Inflammatory macrophage (primary cell): Measurements from ENCODE around the gene LIMS2.

Source experiments
- DNase-seq, 2 donors: peaks; one replicate each; pipeline ENCODE4 v3.0.0-alpha.2; 2020 to 2022

The LIMS2 gene

DNA sequence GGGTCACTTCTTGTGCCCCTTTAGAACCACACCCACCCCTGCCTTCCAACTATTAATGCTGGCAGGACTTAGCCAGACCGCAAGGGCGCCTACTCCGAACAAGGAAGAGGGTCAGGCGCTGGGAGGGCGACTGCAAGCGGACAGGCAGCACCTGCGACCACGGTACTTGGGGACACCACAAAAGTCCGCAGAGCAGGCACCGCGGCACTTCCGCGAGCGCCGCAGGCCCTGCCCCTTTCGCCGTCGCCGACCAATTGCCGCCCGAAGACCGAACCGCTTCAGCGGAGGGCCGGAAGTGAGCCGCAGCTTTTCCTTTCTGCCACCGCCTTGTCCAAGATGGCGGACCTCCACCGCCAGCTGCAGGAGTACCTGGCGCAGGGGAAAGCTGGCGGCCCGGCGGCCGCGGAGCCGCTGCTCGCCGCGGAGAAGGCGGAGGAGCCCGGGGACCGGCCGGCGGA, 25.9 kb upstream of the LIMS2 start, which contains the start of gene SFT2D3:
SFT2D3 (plus strand) TSS at position 305 of the 458 bp plus-strand sequence; CDS start at position 337, 32 bp downstream.
- DNase-seq = peak; percentile 92 to 95

GRCh38 chr2:127700527-127701192, 25.3 kb upstream of the LIMS2 start:
- peak; percentile 94 to 98 for DNase-seq

GRCh38 chr2:127698553-127699355, 23.4 kb upstream of the LIMS2 start:
- DNase-seq = no peak

- no peak for DNase-seq
These were observed 22.3 kb upstream of the LIMS2 start for GRCh38 chr2:127697482-127698180.

DNA sequence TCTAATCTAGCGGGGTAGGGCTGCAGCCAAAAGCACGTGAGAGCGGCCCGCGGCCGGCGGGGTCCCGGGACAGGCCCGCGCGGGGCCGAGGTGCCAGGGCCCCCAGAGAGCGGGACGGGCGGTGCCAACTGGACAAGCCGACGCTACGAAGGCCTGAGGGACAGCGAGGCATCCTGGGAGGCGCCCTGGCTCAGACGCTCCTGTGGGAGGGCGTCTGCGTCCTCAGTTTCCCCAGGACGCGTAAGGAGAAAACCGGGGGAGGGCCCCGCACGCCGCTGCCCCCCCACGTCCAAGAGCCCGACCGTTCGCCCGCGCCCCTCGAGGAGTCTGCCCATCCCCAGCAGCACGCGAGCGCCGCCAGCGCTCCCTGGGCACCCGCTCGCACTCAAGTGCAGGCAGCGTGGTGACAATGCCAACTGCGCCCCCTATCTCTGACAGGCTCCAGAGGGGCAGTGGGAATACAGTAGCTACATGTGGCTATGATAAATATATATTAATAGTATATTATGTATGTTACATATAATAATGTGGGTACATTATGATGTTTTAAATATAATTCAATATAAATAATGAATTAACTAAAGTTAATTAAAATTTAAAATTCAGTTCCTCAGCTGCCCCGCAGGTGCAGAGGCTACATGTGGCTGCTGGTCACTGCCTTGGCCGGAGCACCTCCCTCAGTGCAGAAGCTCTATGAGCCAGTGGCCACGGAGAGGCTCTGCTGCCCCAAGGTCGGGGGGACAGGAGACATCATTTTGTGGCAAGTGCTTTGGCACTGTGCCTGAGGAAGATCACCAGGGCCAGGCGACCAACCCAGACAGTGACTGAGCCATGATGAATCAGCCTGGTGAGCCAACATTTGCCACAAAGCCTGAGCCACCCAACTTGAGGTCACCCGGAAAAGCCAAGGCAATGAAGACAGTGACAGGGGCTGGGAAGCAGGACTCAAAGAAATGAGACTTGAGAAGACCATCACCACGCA, 20.5 kb upstream of the LIMS2 start:
- peak; percentile 40 to 57 for DNase-seq

GRCh38 chr2:127694986-127695385, 19.7 kb upstream of the LIMS2 start:
- DNase-seq = no peak

- DNase-seq = no peak
These were observed 15.4 kb upstream of the LIMS2 start for GRCh38 chr2:127690696-127691095.

GRCh38 chr2:127688405-127688804, 13.1 kb upstream of the LIMS2 start:
- DNase-seq = no peak

GRCh38 chr2:127685410-127686080, 10.2 kb upstream of the LIMS2 start:
- no peak for DNase-seq

GRCh38 chr2:127683757-127684156, 8.4 kb upstream of the LIMS2 start:
- DNase-seq = no peak

DNA sequence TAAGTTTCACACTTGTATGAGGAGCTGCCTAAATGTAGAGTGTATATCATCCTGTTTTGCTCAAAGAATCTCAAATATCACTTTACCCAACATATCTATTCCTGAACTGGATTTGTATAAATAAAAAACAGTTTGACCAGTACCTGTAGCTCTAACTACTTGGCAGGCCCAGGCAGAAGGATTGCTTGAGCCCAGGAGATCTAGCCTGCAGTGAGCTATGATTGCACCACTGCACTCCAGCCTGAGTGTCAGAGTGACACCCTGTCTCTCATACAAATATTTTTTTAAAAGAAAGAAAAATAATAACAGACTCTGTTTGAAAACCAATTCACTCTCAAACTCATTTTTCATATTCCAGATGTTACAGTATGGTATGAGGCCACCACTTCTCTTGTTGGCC, 7.7 kb upstream of the LIMS2 start:
- no peak for DNase-seq

DNA sequence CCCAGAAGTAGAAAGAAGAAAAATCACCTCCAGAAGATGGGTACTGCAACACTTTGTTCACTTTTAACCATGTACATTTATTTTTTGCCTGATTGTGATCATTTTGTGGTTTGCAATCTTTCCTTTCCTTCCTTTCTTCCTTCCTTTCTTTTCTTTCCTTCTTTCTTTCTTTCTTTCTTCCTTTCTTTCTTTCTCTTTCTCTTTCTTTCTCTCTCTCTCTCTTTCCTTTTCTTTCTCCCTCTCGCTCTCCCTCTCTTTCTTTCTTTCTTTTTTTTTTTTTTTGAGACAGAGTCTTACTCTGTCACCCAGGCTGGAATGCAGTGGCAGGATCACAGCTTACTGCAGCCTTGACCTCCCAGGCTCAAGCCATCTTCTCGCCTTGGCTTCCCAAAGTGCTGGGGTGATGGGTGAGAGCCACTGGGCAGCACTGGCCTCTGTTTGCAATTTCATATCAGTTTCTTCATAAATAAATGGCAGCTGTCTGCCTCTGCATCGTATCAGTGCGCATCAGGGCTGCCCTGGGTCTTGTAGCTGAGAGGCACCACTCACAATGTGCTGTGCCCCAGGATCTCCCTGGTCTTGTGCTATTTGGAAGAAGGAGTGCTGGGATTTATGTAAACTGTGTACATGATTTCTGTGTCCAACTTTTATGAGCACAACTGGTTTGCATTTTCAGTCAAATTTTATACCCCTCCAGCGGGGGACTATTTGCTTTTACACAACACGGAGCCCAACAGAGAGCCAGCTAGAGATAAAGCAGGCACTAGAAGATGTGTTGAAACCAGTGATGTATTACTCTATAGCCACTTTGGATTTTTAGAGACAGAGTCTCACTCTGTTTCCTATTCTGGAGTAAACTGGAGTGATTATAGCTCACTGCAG, 6.9 kb upstream of the LIMS2 start:
- no peak for DNase-seq

DNA sequence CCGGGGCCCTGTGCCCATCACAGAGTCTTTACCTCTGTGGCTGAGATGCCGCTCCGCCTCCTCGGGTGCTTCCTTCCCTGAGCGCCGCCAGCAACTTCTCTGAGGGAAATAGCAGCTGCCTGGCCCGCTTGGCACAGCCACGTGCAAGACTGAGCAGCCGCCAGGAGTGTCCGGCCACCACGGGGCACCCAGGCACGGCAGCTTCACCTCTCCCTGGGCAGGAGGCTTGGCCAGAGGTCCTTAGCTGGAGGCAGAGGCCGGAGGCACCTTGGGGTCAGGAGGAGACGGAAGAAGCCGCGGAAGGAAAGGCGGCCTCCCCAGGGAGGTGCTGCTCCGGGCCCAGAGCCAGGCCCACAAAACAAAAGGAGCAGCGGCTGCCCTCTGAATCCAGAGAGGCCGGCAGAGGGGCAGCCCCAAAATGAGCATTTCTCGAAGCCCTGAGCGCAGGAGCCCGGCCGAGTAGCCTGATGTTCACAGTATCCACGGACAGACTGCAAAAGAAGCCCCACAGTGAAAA, 6.0 kb upstream of the LIMS2 start:
- DNase-seq = peak in 1 of 2 donors; percentile 23

DNA sequence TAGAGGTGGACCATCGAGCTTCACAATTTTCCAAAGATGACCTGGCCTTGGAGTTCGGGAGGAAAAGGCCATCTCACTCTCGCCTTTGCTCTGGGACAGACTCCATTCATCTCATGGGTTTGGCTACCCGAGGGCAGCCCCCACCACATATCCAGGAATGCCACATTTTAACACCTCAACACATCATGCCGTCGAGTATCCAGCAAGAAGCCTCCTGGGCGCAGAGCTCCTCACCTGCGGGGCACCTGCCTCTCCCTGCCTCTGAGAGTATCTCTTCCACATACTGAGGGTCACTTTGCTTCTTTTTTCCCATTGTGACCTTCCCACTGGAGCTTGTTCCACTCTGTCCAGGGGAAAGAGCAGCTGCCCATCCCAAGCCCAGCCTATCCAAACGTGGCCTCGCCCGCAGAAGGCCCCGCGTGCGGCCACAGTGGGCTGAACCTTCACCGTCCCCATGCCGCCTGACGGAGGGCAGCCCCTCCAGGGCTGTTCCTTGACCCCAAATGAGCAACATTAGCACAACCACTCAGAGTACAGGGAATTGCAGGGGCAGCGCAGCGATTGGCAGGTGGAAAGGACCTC, 5.5 kb upstream of the LIMS2 start:
- DNase-seq = no peak

GRCh38 chr2:127679680-127680361, 4.5 kb upstream of the LIMS2 start:
- no peak for DNase-seq

DNA sequence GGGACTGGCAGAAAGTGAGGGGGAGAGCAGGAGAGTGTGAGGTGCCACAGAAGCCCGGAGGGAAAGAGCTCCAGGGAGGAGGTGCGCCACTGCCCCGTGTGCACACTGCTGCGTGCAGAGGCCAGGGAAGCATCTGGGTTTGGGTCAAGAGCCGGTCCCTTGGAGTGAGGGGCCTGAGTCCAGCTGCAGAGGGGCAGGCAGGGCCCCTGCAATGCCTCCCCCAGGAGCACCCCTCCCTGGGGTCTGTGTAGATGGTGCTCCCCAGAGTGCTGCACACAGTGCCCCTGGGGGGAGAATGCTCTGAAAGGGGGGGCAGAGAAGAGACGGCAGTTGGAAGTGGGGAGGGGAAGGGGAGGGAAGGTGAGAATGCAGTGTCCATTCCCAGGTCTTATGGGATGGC, 3.7 kb upstream of the LIMS2 start:
- DNase-seq = no peak

DNA sequence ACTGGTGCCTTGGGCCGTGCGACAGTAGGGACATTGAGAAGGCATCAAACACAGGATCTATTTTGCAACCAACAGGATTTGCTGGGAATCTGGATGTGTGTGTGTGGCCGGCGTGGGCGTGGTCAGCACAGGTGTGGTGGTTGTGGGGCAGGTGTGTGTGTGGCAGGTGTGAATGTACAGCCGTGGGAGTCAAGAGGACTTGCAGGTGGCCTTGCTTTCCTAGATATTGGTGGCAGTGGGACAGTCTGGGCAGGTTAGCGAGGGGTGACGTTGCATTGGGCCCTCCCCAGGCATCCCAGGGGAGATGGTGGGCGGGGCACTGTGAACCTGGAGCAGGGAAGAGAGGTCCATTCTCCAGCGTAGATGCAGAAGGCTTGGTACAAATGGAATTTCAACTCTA, 3.2 kb upstream of the LIMS2 start:
- no peak for DNase-seq

DNA sequence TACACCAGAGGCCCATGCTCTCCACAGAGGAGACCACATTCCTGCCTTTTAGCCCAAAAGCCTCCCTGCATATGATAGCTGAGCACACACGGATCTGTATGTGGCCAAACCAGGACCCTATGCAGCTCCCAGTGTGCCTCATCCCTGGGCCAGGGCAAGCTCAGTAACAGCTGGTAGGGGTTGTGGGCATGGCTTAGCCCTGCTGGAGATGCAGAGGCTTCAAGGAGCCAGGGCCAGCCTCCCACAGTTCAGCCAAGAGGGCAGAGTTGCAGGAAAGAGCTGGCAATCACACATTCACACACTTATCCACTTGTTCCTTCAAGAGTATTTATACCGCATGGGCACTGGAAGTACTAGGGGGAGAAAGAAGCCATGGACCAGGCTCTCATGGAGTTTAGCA, 1.6 kb upstream of the LIMS2 start:
- no peak for DNase-seq
